ENCODE data around the gene COX8A.

DNA sequence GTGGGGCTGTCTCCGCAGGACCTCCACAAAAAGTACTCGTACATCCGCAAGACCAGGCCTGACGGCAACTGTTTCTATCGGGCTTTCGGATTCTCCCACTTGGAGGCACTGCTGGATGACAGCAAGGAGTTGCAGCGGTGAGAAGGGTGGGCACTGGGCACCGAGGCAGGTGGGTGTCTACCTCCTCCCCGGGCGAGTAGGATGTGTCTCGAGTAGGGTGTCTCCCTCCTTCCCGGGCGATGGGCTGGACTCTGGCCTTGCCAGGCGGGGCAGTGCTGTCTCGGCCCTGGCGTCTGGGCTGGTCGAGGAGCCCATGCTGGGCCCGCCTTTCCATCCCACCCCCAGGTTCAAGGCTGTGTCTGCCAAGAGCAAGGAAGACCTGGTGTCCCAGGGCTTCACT, 22.1 kb downstream of the COX8A start:
- TF ChIP-seq XRCC4 (IDR thresholded peaks at IDR 0.05; ENCODE audit: extremely low read depth, insufficient read depth, insufficient read length) (no peak), EZH2 (IDR thresholded peaks at IDR 0.05; ENCODE audit: borderline replicate concordance, low read depth, low read length) (no peak), ZNF644 (tag; IDR thresholded peaks at IDR 0.05; ENCODE audit: low read depth) (no peak)
- TF ChIP-seq, protein P1, sequence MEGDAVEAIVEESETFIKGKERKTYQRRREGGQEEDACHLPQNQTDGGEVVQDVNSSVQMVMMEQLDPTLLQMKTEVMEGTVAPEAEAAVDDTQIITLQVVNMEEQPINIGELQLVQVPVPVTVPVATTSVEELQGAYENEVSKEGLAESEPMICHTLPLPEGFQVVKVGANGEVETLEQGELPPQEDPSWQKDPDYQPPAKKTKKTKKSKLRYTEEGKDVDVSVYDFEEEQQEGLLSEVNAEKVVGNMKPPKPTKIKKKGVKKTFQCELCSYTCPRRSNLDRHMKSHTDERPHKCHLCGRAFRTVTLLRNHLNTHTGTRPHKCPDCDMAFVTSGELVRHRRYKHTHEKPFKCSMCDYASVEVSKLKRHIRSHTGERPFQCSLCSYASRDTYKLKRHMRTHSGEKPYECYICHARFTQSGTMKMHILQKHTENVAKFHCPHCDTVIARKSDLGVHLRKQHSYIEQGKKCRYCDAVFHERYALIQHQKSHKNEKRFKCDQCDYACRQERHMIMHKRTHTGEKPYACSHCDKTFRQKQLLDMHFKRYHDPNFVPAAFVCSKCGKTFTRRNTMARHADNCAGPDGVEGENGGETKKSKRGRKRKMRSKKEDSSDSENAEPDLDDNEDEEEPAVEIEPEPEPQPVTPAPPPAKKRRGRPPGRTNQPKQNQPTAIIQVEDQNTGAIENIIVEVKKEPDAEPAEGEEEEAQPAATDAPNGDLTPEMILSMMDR (IDR thresholded peaks at IDR 0.05 in 2 of 3, conservative IDR thresholded peaks at IDR 0.05 in 1 of 3; ENCODE audit: insufficient read depth in 2 of 3, low read depth in 1 of 3, low read length in 3 of 3), result no peak

Measured in K562 (cell line).